GM23338 (cell line): ENCODE data around the gene RRAS2. TPM values are rescaled to one million over a fixed set of nuclear protein-coding genes. Genes with fewer than 3 reads are reported as not detected.

ENCODE experiments used
- ATAC-seq: fragments of 200-7000 bp; cut with Tn5 transposase; 3 replicates; pipeline ENCODE4 v1.9.1; 2020
- DNase-seq: peaks from one replicate; pipeline ENCODE4 v3.0.0-alpha.2; 2015; ENCODE audit warnings: low spot score
- H2AFZ ChIP-seq: fragments of 200-600 bp; sonication (generic); 2 replicates; pipeline ENCODE4 v1.8.0; 2016; ENCODE audit warnings: antibody characterized with exemption, mild to moderate bottlenecking, moderate library complexity
- H3F3A ChIP-seq: fragments of 200-600 bp; sonication (generic); replicated peaks from 2 replicates; pipeline ENCODE4 v1.8.0; 2017; ENCODE audit warnings: antibody characterized with exemption, mixed run types, low read depth
- H3K27ac ChIP-seq: fragments of 200-600 bp; sonication (generic); 2 replicates; pipeline ENCODE4 v1.6.1; 2016; ENCODE audit warnings: low read depth
- H3K27me3 ChIP-seq: fragments of 200-600 bp; sonication (generic); 2 replicates; pipeline ENCODE4 v1.8.0; 2016; ENCODE audit warnings: mild to moderate bottlenecking, mixed run types, moderate library complexity; ENCODE audit not compliant: insufficient read depth
- H3K36me3 ChIP-seq: fragments of 200-600 bp; sonication (generic); 2 replicates; pipeline ENCODE4 v1.8.0; 2016; ENCODE audit warnings: mild to moderate bottlenecking; ENCODE audit not compliant: insufficient read depth
- H3K4me1 ChIP-seq: fragments of 200-600 bp; sonication (generic); 2 replicates; pipeline ENCODE4 v1.8.0; 2016; ENCODE audit warnings: mild to moderate bottlenecking, moderate library complexity; ENCODE audit not compliant: insufficient read depth
- H3K4me2 ChIP-seq: fragments of 200-600 bp; sonication (generic); 2 replicates; pipeline ENCODE4 v1.7.1; 2017; ENCODE audit warnings: mixed run types
- H3K4me3 ChIP-seq: fragments of 200-600 bp; sonication (generic); 2 replicates; pipeline ENCODE4 v1.6.1; 2016; ENCODE audit warnings: mixed run types
- H3K79me2 ChIP-seq: fragments of 200-600 bp; sonication (generic); replicated peaks from 2 replicates; pipeline ENCODE4 v1.8.0; 2017; ENCODE audit warnings: mild to moderate bottlenecking; ENCODE audit not compliant: insufficient read depth
- H3K9me2 ChIP-seq: fragments of 200-600 bp; sonication (generic); 2 replicates; pipeline ENCODE4 v1.8.0; 2017; ENCODE audit not compliant: insufficient read depth
- H4K20me1 ChIP-seq: fragments of 200-600 bp; sonication (generic); replicated peaks from 2 replicates; pipeline ENCODE4 v1.8.0; 2017; ENCODE audit warnings: mild to moderate bottlenecking; ENCODE audit not compliant: insufficient read depth
- H3K27ac Mint-ChIP-seq: 2 replicates; pipeline ENCODE4 v1.8.0; 2020; ENCODE audit warnings: inconsistent platforms, mild to moderate bottlenecking, moderate library complexity, mixed read lengths
- H3K27me3 Mint-ChIP-seq: 3 replicates; pipeline ENCODE4 v1.8.0; 2022; ENCODE audit warnings: low read depth, mild to moderate bottlenecking, moderate library complexity, mixed read lengths, inconsistent platforms; ENCODE audit not compliant: insufficient read depth, poor library complexity
- H3K36me3 Mint-ChIP-seq: 3 replicates; pipeline ENCODE4 v1.8.0; 2021; ENCODE audit warnings: low read depth, mild to moderate bottlenecking, inconsistent platforms, moderate library complexity, mixed read lengths
- H3K4me1 Mint-ChIP-seq: 3 replicates; pipeline ENCODE4 v1.8.0; 2020; ENCODE audit warnings: mild to moderate bottlenecking, inconsistent platforms, mixed read lengths
- H3K4me3 Mint-ChIP-seq: 3 replicates; pipeline ENCODE4 v1.8.0; 2021; ENCODE audit warnings: moderate library complexity, mild to moderate bottlenecking, inconsistent platforms, mixed read lengths
- H3K9me3 Mint-ChIP-seq: 3 replicates; pipeline ENCODE4 v1.8.0; 2020; ENCODE audit warnings: moderate library complexity, mild to moderate bottlenecking, inconsistent platforms, mixed read lengths
- NANOG ChIP-seq: IDR thresholded peaks from 2 replicates; pipeline ENCODE4 v1.6.1; 2016; ENCODE audit warnings: antibody characterized with exemption, borderline replicate concordance
- POLR2AphosphoS5 ChIP-seq: IDR thresholded peaks from 2 replicates; pipeline ENCODE4 v1.6.1; 2016; ENCODE audit warnings: antibody characterized with exemption, low read depth
- REST ChIP-seq: IDR thresholded peaks from one replicate; pipeline ENCODE4 v1.6.1; 2018; ENCODE audit warnings: antibody characterized with exemption; ENCODE audit not compliant: unreplicated experiment
- polyA plus RNA-seq: library from polyadenylated mRNA; unstranded; fragments of >200 nt; fragmentation: Nextera tagmentation; extraction: Ambion mirVana; gene quantifications from 2 replicates; pipeline ENCODE4 v1.2.1, GENCODE V29; 2016
- total RNA-seq: library from RNA; depleted of rRNA; stranded (reverse); fragments of >200 nt; shearing (Covaris generic); gene quantifications from 2 replicates; pipeline ENCODE4 v1.2.3, GENCODE V29; 2014
- TF ChIP-seq, protein P1 (sequence below), 2 experiments: fragments of 200-600 bp in 1 of 2; sonication (generic) in 1 of 2; conservative IDR thresholded peaks; 2 replicates each; pipeline versions ENCODE4 v1.5.1 to v1.6.1; 2016 to 2017; ENCODE audit warnings: antibody characterized with exemption in 2 of 2, low read depth in 2 of 2, mild to moderate bottlenecking in 2 of 2, moderate library complexity in 1 of 2
- TF ChIP-seq, protein P2 (sequence below): fragments of 250-450 bp; sonication (Bioruptor Pico); IDR thresholded peaks from 2 replicates; pipeline ENCODE4 v1.5.0; 2020; ENCODE audit warnings: mild to moderate bottlenecking, moderate library complexity

RRAS2 gene
- total and polyA plus RNA-seq, 2 experiments from 2014 or later: 196 to 293 TPM

DNA sequence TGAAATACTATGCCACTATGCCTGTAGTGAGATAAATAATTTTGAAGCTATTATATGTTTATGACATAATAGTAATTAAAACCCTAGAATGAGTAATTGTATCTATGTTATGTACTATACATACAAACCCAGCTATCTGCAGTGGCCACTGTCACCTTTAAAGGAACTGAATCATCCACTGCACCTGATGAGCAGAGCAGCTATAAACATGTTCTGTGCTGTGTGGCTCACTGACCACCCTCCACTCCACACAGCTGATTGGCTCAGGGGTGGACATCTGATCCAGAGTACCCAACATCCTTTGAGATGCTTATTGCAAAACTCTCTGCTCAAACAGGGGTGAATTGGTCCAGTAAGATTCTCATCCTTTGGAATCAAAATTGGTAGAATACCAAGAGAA lies 19.2 kb upstream of the RRAS2 start:
- no peak overlapping the region for H3K4me3 Mint-ChIP-seq
- no peak for ATAC-seq
- TF ChIP-seq REST (no peak), NANOG (no peak), POLR2AphosphoS5 (no peak)
- TF ChIP-seq, protein P1, sequence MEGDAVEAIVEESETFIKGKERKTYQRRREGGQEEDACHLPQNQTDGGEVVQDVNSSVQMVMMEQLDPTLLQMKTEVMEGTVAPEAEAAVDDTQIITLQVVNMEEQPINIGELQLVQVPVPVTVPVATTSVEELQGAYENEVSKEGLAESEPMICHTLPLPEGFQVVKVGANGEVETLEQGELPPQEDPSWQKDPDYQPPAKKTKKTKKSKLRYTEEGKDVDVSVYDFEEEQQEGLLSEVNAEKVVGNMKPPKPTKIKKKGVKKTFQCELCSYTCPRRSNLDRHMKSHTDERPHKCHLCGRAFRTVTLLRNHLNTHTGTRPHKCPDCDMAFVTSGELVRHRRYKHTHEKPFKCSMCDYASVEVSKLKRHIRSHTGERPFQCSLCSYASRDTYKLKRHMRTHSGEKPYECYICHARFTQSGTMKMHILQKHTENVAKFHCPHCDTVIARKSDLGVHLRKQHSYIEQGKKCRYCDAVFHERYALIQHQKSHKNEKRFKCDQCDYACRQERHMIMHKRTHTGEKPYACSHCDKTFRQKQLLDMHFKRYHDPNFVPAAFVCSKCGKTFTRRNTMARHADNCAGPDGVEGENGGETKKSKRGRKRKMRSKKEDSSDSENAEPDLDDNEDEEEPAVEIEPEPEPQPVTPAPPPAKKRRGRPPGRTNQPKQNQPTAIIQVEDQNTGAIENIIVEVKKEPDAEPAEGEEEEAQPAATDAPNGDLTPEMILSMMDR (conservative IDR thresholded peaks at IDR 0.05; ENCODE audit: low read depth in 2 of 2): no peak
- TF ChIP-seq, protein P2, sequence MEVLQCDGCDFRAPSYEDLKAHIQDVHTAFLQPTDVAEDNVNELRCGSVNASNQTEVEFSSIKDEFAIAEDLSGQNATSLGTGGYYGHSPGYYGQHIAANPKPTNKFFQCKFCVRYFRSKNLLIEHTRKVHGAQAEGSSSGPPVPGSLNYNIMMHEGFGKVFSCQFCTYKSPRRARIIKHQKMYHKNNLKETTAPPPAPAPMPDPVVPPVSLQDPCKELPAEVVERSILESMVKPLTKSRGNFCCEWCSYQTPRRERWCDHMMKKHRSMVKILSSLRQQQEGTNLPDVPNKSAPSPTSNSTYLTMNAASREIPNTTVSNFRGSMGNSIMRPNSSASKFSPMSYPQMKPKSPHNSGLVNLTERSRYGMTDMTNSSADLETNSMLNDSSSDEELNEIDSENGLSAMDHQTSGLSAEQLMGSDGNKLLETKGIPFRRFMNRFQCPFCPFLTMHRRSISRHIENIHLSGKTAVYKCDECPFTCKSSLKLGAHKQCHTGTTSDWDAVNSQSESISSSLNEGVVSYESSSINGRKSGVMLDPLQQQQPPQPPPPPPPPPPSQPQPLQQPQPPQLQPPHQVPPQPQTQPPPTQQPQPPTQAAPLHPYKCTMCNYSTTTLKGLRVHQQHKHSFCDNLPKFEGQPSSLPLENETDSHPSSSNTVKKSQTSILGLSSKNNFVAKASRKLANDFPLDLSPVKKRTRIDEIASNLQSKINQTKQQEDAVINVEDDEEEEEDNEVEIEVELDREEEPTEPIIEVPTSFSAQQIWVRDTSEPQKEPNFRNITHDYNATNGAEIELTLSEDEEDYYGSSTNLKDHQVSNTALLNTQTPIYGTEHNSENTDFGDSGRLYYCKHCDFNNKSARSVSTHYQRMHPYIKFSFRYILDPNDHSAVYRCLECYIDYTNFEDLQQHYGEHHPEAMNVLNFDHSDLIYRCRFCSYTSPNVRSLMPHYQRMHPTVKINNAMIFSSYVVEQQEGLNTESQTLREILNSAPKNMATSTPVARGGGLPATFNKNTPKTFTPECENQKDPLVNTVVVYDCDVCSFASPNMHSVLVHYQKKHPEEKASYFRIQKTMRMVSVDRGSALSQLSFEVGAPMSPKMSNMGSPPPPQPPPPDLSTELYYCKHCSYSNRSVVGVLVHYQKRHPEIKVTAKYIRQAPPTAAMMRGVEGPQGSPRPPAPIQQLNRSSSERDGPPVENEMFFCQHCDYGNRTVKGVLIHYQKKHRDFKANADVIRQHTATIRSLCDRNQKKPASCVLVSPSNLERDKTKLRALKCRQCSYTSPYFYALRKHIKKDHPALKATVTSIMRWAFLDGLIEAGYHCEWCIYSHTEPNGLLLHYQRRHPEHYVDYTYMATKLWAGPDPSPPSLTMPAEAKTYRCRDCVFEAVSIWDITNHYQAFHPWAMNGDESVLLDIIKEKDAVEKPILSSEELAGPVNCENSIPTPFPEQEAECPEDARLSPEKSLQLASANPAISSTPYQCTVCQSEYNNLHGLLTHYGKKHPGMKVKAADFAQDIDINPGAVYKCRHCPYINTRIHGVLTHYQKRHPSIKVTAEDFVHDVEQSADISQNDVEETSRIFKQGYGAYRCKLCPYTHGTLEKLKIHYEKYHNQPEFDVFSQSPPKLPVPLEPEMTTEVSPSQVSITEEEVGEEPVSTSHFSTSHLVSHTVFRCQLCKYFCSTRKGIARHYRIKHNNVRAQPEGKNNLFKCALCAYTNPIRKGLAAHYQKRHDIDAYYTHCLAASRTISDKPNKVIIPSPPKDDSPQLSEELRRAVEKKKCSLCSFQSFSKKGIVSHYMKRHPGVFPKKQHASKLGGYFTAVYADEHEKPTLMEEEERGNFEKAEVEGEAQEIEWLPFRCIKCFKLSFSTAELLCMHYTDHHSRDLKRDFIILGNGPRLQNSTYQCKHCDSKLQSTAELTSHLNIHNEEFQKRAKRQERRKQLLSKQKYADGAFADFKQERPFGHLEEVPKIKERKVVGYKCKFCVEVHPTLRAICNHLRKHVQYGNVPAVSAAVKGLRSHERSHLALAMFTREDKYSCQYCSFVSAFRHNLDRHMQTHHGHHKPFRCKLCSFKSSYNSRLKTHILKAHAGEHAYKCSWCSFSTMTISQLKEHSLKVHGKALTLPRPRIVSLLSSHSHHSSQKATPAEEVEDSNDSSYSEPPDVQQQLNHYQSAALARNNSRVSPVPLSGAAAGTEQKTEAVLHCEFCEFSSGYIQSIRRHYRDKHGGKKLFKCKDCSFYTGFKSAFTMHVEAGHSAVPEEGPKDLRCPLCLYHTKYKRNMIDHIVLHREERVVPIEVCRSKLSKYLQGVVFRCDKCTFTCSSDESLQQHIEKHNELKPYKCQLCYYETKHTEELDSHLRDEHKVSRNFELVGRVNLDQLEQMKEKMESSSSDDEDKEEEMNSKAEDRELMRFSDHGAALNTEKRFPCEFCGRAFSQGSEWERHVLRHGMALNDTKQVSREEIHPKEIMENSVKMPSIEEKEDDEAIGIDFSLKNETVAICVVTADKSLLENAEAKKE (CRISPR knock-in tag): no peak

More for the DNA sequence above, 19.2 kb upstream of the RRAS2 start:
- Histone ChIP-seq H3K27ac (no peak overlapping the region), H3K4me1 (peaks cover 9% of the 10 kb centered on the region), H3K4me3 (no peak overlapping the region), H4K20me1 (no peaks in the 10 kb centered on the region), H3K27me3 (peaks cover 35% of the 10 kb centered on the region), H2AFZ (no peak overlapping the region), H3K4me2 (no peak overlapping the region), H3K9me2 (no peaks in the 10 kb centered on the region), H3F3A (0 out of 2 replicates have a peak, but pooled peaks cover 6% of the 10 kb centered on the region), H3K36me3 (no peaks in the 10 kb centered on the region), H3K79me2 (no peaks in the 10 kb centered on the region)
- no peaks in the 10 kb centered on the region; the same call in 2 of the 3 replicates for H3K9me3 Mint-ChIP-seq
- peaks cover 12% of the 10 kb centered on the region for H3K27me3 Mint-ChIP-seq
- DNase-seq: no peak
- no peak overlapping the region for H3K27ac Mint-ChIP-seq
- peaks cover 15% of the 10 kb centered on the region for H3K4me1 Mint-ChIP-seq
- no peaks in the 10 kb centered on the region for H3K36me3 Mint-ChIP-seq
